Activated naive CD8-positive, alpha-beta T cell treated with anti-CD3 and anti-CD28 coated beads, Interleukin-2, amount 10 ng/mL, durations not matched to agents 7 days and 5 days (primary cell): ENCODE measurements around the gene PXDC1. TPM values are rescaled to one million over a fixed set of nuclear protein-coding genes. Genes with fewer than 3 reads are reported as not detected.
"Not testable (repeated sequence)": the region's sequence is repeated elsewhere in the genome, so short reads cannot be mapped to it uniquely, and the experiment has no call there.

Experiments
- ATAC-seq: fragments of 150-1000 bp; cut with Tn5 transposase; one replicate; pipeline ENCODE4 v1.10.0; 2021; ENCODE audit warnings: low read depth, moderate library complexity
- POLR2A ChIA-PET: fragments of 350-600 bp; sonication (Branson Sonifier 250); formaldehyde crosslinking; loops from one replicate; lab custom pipeline; 2021; ENCODE audit warnings: antibody characterized with exemption; lab: Charles Lee
- DNase-seq: peaks from one replicate; pipeline ENCODE4 v3.0.0; 2021
- H3K27ac Mint-ChIP-seq: one replicate; pipeline ENCODE4 v1.8.0; 2022; ENCODE audit warnings: mild to moderate bottlenecking, mixed read lengths
- H3K27me3 Mint-ChIP-seq: one replicate; pipeline ENCODE4 v1.8.0; 2022; ENCODE audit warnings: mild to moderate bottlenecking, moderate library complexity, mixed read lengths
- H3K36me3 Mint-ChIP-seq: one replicate; pipeline ENCODE4 v1.8.0; 2021; ENCODE audit warnings: mild to moderate bottlenecking, mixed read lengths
- H3K4me1 Mint-ChIP-seq: one replicate; pipeline ENCODE4 v1.8.0; 2021; ENCODE audit warnings: mixed read lengths
- H3K4me3 Mint-ChIP-seq: one replicate; pipeline ENCODE4 v1.8.0; 2022; ENCODE audit warnings: mild to moderate bottlenecking, moderate library complexity, mixed read lengths
- H3K9me3 Mint-ChIP-seq: one replicate; pipeline ENCODE4 v1.8.0; 2021; ENCODE audit warnings: mixed read lengths
- total RNA-seq, 2 experiments: library from RNA; stranded (reverse); gene quantifications; one replicate each; pipeline ENCODE4 v1.2.3, GENCODE V29; 2021

PXDC1 gene
- total RNA-seq, 2 experiments from 2014 or later, result 0.31 to 0.33 TPM

GRCh38 chr6:3776881-3777507 is 25.5 kb upstream of the PXDC1 start:
- Mint-ChIP-seq H3K27me3 (no peaks in the 10 kb centered on the region), H3K36me3 (no peaks in the 10 kb centered on the region), H3K4me3 (no peak overlapping the region), H3K9me3 (no peaks in the 10 kb centered on the region), H3K27ac (no peak overlapping the region), H3K4me1 (no peaks in the 10 kb centered on the region)
- DNase-seq (no peak), ATAC-seq (peak; percentile 36)
- POLR2A ChIA-PET, result no interaction called here

DNA sequence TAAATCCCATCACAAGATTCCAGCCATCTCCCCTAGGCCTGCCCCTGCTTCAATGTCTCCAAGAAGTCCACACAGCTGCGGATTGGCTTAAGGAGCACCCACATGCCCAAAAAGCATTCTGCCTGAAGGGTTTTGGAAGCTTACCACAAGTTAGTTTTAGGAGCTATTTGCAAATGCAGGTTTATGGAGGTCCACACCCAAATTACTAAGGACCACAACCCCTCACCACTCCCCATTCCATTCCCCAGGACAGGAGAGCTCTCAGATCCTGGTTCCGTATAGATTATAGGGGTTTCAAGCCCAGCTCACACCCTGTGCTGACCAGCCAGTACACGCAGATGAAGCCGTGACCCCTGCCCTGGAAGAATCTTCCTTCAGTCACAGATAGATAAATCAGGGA is 24.3 kb upstream of the PXDC1 start:
- Mint-ChIP-seq H3K36me3 (no peaks in the 10 kb centered on the region), H3K27ac (no peak overlapping the region), H3K9me3 (no peaks in the 10 kb centered on the region), H3K4me3 (no peak overlapping the region), H3K4me1 (no peaks in the 10 kb centered on the region), H3K27me3 (no peaks in the 10 kb centered on the region)
- POLR2A ChIA-PET, result no interaction called here
- DNase-seq (no peak), ATAC-seq (no peak)

DNA sequence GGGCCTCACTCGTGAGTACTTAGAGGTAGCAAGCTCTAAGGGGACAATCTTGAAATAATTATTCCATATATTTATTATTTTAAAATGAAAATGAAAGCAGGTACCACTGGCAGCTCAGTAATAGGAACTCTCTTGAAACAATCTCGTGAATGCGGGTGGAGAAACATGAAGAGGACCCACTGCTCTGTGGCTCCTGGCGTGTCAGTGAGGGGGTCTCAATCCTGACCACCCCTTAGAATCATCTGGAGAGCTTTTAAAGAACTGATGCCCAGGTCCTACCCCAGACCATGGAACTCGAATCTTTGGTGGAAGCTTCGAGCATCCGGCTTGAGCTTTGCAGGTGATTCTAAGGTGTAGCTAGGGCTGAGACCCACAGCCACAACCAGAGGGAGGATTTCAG is 23.9 kb upstream of the PXDC1 start:
- H3K4me3 Mint-ChIP-seq, result no peak overlapping the region
- ATAC-seq, result no peak
- no peaks in the 10 kb centered on the region for H3K9me3 Mint-ChIP-seq
- no peak for DNase-seq
- no peak overlapping the region for H3K27ac Mint-ChIP-seq
- H3K4me1 Mint-ChIP-seq, result no peaks in the 10 kb centered on the region
- H3K27me3 Mint-ChIP-seq, result peaks cover 4% of the 10 kb centered on the region
- POLR2A ChIA-PET, result no interaction called here
- H3K36me3 Mint-ChIP-seq, result no peaks in the 10 kb centered on the region

DNA sequence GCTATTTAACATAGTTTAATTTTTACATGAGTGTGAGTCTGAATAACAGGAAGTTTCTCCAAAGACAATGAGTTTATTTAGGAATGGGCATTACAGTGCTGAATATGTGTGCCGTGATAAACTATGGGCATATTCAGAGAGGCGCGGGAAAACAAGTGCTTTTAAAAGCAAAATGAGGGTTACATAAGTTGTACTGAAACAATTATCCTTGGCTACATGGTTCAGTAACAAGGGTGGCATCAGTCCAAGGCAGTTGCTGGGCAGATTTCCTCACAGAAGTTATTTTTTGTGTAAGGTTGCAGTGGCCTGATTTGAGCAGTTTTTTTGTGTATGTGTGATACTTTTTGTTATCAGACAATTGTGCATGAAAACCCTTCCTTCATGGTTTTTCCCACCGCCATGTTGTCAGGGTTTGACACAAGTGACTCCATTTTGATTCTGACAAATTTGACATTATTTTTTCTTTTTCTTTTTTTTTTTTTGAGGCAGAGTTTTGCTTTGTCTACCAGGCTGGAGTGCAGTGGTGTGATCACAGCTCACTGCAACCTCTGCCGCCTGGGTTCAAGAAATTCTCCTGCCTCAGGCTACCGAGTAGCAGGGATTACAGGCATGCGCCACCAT is 22.3 kb upstream of the PXDC1 start:
- POLR2A ChIA-PET, result no interaction called here
- ATAC-seq (no peak), DNase-seq (no peak)
- Mint-ChIP-seq H3K27me3 (peaks cover 16% of the 10 kb centered on the region), H3K4me3 (no peak overlapping the region), H3K36me3 (no peaks in the 10 kb centered on the region), H3K9me3 (no peaks in the 10 kb centered on the region), H3K4me1 (no peaks in the 10 kb centered on the region), H3K27ac (no peak overlapping the region)

DNA sequence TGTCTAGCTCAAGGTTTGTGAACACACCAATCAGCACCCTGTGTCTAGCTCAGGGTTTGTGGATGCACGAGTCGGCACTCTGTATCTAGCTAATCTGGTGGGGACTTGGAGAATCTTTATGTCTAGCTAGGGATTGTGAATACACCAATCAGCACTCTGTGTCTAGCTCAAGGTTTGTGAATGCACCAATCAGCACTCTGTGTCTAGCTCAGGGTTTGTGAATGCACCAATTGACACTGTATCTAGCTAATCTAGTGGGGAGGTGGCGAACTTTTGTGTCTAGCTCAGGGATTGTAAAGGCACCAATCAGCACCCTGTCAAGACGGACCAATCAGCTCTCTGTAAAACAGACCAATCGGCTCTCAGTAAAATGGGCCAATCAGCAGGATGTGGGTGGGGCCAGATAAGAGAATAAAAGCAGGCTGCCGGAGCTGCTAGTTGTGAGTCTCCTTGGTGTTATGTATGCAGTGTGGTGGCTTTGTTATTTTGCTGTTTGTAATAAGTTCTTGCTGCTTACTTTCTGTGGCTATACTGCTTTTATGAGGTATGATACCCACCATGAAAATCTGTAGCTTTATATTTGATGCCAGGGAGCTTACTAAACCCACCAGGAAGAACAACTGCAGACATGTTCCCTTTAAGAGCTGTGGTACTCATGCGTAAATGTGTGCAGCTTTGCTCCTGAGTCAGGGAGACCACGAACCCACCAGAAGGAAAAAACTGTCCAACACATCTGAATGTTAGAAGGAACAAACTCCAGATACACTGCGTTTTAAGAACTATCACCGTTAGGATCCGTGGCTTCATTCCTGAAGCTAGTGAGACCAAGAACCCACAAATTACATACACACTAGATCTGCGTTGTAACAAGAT is 20.9 kb upstream of the PXDC1 start:
- H3K4me3 Mint-ChIP-seq, H3K9me3 Mint-ChIP-seq, POLR2A ChIA-PET, H3K27ac Mint-ChIP-seq, DNase-seq, H3K4me1 Mint-ChIP-seq, H3K36me3 Mint-ChIP-seq, ATAC-seq: not testable (repeated sequence)
- H3K27me3 Mint-ChIP-seq, result peaks cover 18% of the 10 kb centered on the region

DNA sequence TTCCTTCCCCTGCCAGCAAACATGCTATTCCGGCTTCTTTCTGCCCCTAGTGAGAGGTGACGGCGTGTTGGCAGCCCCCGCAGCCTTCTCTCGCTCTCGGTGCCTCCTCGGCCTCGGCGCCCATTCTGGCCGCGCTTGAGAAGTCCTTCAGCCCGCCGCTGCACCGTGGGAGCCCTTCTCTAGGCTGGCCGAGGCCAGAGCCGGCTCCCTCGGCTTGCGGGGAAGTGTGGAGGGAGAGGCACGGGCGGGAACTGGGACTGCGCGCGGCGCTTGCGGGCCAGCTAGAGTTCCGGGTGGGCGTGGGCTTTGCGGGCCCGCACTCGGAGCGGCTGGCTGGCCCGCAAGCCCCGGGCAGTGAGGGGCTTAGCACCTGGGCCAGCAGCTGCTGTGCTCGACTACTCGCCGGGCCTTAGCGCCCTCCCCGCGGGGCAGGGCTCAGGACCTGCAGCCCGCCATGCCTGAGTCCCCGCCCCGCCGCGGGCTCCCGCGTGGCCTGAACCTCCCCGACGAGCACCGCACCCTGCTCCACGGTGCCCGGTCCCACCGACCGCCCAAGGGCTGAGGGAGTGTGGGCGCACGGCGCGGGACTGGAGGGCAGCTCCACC is 20.0 kb upstream of the PXDC1 start:
- POLR2A ChIA-PET, result no interaction called here
- Mint-ChIP-seq H3K4me1 (no peaks in the 10 kb centered on the region), H3K4me3 (no peak overlapping the region), H3K27ac (no peak overlapping the region), H3K9me3 (no peaks in the 10 kb centered on the region), H3K36me3 (no peaks in the 10 kb centered on the region), H3K27me3 (peaks cover 18% of the 10 kb centered on the region)
- no peak for DNase-seq
- no peak for ATAC-seq

GRCh38 chr6:3770023-3770720 is 18.7 kb upstream of the PXDC1 start:
- ATAC-seq (no peak), DNase-seq (no peak)
- H3K36me3 Mint-ChIP-seq, result no peaks in the 10 kb centered on the region
- no peaks in the 10 kb centered on the region for H3K4me1 Mint-ChIP-seq
- no peak overlapping the region for H3K4me3 Mint-ChIP-seq
- POLR2A ChIA-PET, result no interaction called here
- no peaks in the 10 kb centered on the region for H3K9me3 Mint-ChIP-seq
- no peak overlapping the region for H3K27ac Mint-ChIP-seq
- H3K27me3 Mint-ChIP-seq, result peaks cover 18% of the 10 kb centered on the region

GRCh38 chr6:3769610-3770009 is 18.1 kb upstream of the PXDC1 start:
- DNase-seq (no peak), ATAC-seq (no peak)
- no peaks in the 10 kb centered on the region for H3K4me1 Mint-ChIP-seq

GRCh38 chr6:3768502-3768901 is 17.0 kb upstream of the PXDC1 start:
- H3K4me1 Mint-ChIP-seq, result no peaks in the 10 kb centered on the region
- H3K36me3 Mint-ChIP-seq, result no peaks in the 10 kb centered on the region
- no peak for ATAC-seq
- no peak overlapping the region for H3K4me3 Mint-ChIP-seq
- POLR2A ChIA-PET, result no interaction called here
- H3K9me3 Mint-ChIP-seq, result no peaks in the 10 kb centered on the region
- DNase-seq, result no peak
- H3K27me3 Mint-ChIP-seq, result peaks cover 21% of the 10 kb centered on the region
- H3K27ac Mint-ChIP-seq, result no peak overlapping the region

More at GRCh38 chr6:3769610-3770009, 18.1 kb upstream of the PXDC1 start:
- Mint-ChIP-seq H3K36me3 (no peaks in the 10 kb centered on the region), H3K9me3 (no peaks in the 10 kb centered on the region), H3K4me3 (no peak overlapping the region), H3K27me3 (peaks cover 18% of the 10 kb centered on the region), H3K27ac (no peak overlapping the region)
- POLR2A ChIA-PET, result no interaction called here

DNA sequence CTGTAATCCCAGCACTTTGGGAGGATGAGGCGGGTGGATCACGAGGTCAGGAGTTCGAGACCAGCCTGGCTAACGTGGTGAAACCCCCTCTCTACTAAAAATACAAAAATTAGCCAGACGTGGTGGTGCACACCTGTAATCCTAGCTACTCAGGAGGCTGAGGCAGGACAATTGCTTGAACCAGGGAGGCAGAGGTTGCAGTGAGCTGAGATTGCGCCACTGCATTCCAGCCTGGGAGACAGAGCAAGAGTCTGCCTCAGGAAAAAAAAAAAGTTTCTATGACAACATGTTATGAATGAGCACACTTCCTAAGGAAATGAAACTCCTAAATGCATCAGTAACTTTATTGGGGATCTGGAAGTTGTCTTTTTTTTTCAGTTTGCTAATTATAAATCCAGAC is 16.0 kb upstream of the PXDC1 start:
- ATAC-seq, H3K36me3 Mint-ChIP-seq, H3K9me3 Mint-ChIP-seq, POLR2A ChIA-PET, H3K4me1 Mint-ChIP-seq, H3K4me3 Mint-ChIP-seq, H3K27ac Mint-ChIP-seq, DNase-seq: not testable (repeated sequence)
- H3K27me3 Mint-ChIP-seq, result peaks cover 21% of the 10 kb centered on the region

- H3K9me3 Mint-ChIP-seq, result no peaks in the 10 kb centered on the region
- H3K4me1 Mint-ChIP-seq, result no peaks in the 10 kb centered on the region
- ATAC-seq (no peak), DNase-seq (no peak)
- H3K4me3 Mint-ChIP-seq, result no peak overlapping the region
- no peak overlapping the region for H3K27ac Mint-ChIP-seq
- POLR2A ChIA-PET, result no interaction called here
- peaks cover 21% of the 10 kb centered on the region for H3K27me3 Mint-ChIP-seq
- H3K36me3 Mint-ChIP-seq, result no peaks in the 10 kb centered on the region
These were observed 14.7 kb upstream of the PXDC1 start for GRCh38 chr6:3766214-3766613.

DNA sequence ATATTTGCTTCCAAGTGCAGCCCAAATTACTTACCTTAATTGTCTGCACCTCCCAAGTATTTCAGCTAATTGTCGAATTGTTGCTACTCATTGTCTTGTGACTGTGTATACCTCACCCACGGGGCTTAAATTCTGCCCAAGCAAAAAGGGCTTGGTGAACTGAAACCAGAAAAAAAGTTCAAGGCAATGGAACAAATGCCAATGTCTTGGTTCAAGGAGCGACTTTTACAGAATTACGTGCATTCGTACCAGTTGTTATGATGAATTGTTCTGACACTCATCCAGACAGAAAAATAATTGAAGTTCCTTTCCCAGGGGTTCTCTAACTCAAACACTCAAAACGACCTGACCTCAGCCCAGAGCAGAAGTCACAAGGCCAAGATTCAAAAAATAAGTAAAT is 13.9 kb upstream of the PXDC1 start:
- no peaks in the 10 kb centered on the region for H3K4me1 Mint-ChIP-seq
- H3K27me3 Mint-ChIP-seq, result peaks cover 17% of the 10 kb centered on the region
- POLR2A ChIA-PET, result no interaction called here
- H3K9me3 Mint-ChIP-seq, result no peaks in the 10 kb centered on the region
- H3K36me3 Mint-ChIP-seq, result no peaks in the 10 kb centered on the region
- ATAC-seq, result no peak
- DNase-seq, result no peak
- no peak overlapping the region for H3K4me3 Mint-ChIP-seq
- no peak overlapping the region for H3K27ac Mint-ChIP-seq
